Measurements from ENCODE around the gene PRKN.

PRKN gene

GRCh38 chr6:161745594-161746141, 981.9 kb downstream of the PRKN start:
- no peak for DNase-seq

GRCh38 chr6:161745128-161745527, 982.4 kb downstream of the PRKN start:
- no peak for DNase-seq

GRCh38 chr6:161744211-161745067, 983.1 kb downstream of the PRKN start:
- no peak for DNase-seq

- DNase-seq = no peak
These were observed 983.9 kb downstream of the PRKN start for GRCh38 chr6:161743509-161744178.

- no peak for DNase-seq
These were observed 987.1 kb downstream of the PRKN start for GRCh38 chr6:161740486-161740885.

GRCh38 chr6:161736781-161737292, 990.7 kb downstream of the PRKN start:
- no peak for DNase-seq

- DNase-seq = no peak
These were observed 991.2 kb downstream of the PRKN start for GRCh38 chr6:161736326-161736725.

- no peak for DNase-seq
These were observed 995.0 kb downstream of the PRKN start for GRCh38 chr6:161732594-161732993.

GRCh38 chr6:161727083-161727833, 1000.3 kb downstream of the PRKN start:
- DNase-seq = no peak

GRCh38 chr6:161722394-161722793, 1005.2 kb downstream of the PRKN start:
- no peak for DNase-seq

GRCh38 chr6:161721511-161721910, 1006.1 kb downstream of the PRKN start:
- DNase-seq = no peak

- DNase-seq = no peak
These were observed 1011.4 kb downstream of the PRKN start for GRCh38 chr6:161716176-161716575.

- no peak for DNase-seq
These were observed 1015.6 kb downstream of the PRKN start for GRCh38 chr6:161711938-161712337.

GRCh38 chr6:161711515-161711914, 1016.1 kb downstream of the PRKN start:
- no peak for DNase-seq

- DNase-seq = no peak
These were observed 1016.9 kb downstream of the PRKN start for GRCh38 chr6:161710698-161711097.

GRCh38 chr6:161701056-161701455, 1026.5 kb downstream of the PRKN start:
- no peak for DNase-seq

GRCh38 chr6:161696801-161697200, 1030.8 kb downstream of the PRKN start:
- no peak for DNase-seq

GRCh38 chr6:161694995-161695394, 1032.6 kb downstream of the PRKN start:
- DNase-seq = no peak

GRCh38 chr6:161686655-161687054, 1040.9 kb downstream of the PRKN start:
- no peak for DNase-seq

GRCh38 chr6:161684731-161685475, 1042.7 kb downstream of the PRKN start:
- DNase-seq = no peak

- DNase-seq = no peak
These were observed 1044.2 kb downstream of the PRKN start for GRCh38 chr6:161683400-161683799.

- no peak for DNase-seq
These were observed 1044.6 kb downstream of the PRKN start for GRCh38 chr6:161682982-161683381.
